Stimulated activated CD8-positive, alpha-beta memory T cell treated with anti-CD3 and anti-CD28 coated beads, Interleukin-4, amount 100 ng/mL, for 1 hour (primary cell): ENCODE results near the gene CASQ1.

Experiments used
- DNase-seq, 2 donors: peaks; one replicate each; pipeline ENCODE4 v3.0.0-alpha.2; 2020; ENCODE audit warnings: low read depth in 2 of 2, low spot score in 1 of 2

The CASQ1 gene

DNA sequence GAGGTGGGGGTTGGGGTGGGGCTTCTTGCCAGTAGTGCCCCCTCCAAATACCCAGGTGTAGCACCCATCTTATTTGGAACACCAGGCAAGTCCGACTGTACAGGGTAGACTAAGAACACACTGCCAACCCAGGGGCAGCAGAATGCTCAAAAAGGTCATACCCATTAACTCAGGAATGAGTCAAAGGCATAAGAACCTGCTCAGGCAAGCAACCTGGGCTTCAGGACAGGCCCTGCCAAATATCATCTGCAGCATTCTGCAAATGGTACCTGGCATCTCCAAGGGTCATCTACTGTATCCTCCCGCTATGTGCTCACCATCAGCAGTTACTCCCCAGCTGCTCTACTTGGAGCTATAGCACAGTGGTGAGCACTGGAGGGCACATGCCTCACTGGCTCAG lies 34.2 kb downstream of the CASQ1 start:
- no peak for DNase-seq

DNA sequence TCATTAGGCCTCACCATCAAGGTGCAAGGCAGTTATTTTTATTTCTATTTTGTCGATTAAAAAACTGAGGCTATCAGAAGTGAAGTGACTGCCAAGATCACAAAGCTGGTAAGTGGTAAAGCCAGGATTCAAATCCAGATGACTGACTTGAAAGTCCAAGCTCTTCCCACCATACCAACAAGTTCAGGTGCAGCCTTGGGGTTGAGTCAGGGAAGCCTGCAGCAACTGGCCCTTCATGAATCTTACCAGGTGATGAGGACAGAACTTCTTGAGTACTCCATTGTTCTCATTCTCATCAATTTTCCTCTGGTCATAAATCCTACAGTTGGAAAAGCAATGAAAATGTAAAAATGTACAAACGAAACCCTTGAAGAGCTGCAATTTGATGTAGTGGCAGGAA lies 35.0 kb downstream of the CASQ1 start:
- DNase-seq, result no peak

DNA sequence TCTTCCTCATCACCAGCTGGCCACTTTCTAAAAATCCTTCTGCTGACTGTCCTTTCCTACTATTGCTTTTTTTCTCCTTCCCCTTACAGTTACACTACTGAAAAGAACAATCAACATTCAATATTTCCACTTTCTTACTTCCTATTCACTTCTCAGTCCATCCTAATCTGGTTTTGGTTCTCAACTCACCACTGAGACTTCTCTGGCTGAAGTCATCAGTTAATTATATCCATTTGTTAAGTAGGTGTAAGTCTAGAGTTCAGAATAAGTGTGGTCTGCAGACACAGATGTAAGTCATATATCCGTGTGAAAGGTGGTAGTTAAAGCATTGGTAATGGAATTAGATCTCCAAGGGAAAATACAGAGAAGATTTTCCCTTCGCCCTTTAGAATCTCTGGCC lies 36.2 kb downstream of the CASQ1 start:
- no peak for DNase-seq

DNA sequence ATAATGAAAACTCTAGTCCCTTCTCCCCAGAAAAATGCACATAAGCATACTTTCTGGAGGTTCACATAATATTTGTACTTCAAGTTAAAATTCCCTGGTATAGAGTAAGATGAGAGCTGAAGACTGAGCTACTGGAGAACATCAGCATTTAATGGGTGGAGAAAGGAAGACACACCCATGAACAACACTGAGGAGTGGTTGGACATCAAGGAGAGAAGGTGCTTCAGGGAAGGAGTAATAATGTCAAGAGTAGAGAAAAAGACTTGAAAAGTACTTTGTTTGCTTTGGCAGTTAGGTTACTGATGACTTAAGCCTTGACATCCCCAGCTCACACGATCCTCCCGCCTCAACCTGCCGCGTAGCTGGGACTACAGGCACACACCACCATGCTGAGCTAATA lies 36.7 kb downstream of the CASQ1 start:
- no peak for DNase-seq

DNA sequence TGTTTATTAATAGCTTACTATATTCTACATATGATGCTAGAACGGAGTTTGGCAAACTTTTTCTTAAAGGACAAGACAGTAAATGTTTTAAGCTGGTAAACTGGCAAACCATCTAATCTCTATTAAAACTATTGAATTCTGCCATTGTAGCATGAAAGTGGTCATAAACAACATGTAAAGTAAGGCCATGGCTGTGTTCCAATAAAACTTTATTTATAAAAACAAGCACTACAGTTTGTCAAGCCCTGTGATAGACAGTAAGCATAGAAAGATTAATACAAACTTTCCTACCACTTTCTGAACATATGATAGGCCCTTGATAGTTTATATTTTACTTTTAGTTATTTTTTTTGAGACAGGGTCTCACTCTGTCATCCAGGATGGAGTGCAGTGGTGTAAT lies 37.2 kb downstream of the CASQ1 start:
- DNase-seq, result no peak

DNA sequence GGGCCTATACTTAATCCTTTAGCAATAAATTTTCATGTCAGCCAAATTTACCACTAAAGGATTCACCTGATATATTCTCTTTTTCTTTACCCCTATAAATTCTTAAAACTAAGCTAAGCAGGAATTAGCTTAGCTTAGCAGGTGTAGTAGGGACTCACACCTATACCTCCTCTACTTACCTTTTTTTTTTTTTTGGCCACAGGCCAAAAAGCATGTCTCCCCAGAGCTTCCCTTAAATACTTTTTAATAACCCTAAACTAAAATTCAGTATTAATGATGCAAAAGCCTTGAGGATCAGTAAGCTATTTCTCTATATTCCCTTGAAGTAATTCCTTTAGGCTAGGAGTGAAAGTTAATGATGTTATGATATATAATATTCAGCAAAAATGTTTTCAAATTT lies 38.1 kb downstream of the CASQ1 start:
- DNase-seq, result no peak

DNA sequence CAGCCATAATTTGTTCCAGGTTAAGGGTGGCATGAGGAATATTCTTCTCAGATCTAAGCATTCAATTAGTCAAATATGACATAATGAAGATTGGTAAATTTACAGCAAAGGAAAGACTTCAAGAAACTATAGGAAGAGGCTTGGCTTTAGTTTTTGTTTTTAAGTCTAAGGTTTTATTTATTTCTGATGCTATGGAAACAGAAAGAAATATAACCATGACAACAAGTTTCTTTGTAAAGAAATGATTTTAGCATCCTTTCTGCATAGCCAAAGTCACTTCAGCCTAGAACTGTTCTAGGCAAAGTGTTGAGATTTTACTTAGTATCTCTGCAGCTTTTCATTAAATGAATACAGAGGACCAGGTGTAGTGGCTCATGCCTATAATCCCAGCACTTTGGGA lies 42.5 kb downstream of the CASQ1 start:
- no peak for DNase-seq

DNA sequence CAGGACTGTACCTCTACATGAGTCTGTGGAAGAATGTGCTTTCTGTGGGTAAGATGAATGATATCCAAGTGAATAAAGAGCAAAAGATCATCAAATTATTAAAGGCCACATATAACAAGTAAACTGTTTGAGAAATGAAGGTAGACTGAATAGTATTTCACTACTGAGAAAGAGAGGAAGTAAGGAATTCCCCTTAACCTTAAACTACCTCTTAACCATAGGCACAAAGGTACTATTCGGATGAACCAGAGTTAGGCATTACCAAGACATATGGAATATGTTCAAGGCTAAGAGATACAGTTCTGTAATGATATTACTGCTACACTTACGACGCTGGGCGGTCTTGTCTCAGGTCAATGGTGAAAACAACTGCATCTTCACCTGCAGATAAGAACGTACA lies 46.4 kb downstream of the CASQ1 start:
- DNase-seq, result no peak

DNA sequence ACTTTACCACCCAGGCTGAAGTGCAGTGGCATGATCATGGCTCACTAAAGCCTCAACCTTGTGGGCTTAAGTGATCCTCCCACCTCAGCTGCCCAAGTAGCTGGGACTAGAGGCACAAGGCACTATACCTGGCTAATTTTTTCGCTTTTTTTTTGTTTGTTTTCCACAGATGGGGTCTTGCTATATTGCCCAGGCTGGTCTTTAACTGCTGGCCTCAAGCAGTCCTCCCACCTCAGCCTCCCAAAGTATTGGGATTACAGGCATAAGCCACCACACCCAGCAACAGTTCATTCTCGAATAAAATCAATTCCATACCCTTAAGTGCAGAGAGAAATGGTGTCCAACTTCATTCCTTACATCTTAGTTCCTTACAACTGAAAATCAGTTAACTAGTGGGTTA lies 47.2 kb downstream of the CASQ1 start:
- no peak for DNase-seq

DNA sequence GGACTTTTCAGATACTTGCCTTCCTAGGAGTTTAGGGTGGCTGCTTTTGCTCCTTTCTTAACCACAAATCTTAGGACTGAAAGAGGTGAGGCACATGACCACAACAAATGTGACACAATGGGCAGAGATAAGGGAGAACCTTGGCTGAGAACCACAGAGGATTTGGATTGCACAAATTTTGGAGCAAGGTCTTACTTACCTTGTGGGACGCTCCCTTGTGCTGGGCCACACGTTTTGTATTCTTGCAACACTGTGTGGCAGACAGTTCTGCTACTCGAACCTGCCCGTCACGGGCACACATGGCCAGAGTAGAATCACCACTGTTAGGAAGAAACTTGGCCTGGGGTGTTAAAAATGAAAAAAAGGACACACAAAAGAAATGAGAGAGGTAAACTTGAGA lies 48.0 kb downstream of the CASQ1 start:
- no peak for DNase-seq

DNA sequence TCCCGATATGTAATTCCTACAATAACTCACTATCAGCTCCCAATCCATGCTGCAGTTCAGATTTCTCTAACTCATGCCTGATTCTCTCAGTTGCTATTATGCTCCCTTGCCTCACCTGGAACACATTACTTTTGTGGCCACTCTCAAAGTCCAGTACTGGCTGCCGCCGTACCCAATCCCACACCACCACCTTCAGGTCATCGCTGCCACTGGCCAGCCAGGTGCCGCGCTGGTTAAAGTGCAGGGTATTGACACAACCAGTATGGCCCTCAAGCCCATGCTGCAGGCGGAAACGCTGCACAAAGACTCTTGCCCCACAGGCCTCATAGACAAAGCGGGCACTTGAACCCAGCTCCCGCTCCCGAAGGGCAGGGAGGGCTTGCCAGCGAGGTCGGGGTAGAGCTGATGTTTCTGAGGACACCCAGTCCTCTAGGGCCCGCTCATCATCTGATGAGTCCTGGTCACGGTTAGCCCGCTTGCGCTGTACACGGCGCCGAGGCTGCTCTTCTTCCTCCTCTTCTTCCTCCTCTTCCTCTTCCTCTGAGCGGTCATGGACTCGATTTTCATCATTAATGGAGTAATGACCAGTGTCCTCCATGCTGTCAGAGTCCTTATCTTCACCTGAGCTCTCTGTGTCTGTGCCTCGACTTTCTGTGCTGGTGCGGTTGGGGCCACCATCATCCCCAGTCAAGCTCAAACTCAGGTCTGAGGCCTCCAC lies 49.4 kb downstream of the CASQ1 start:
- DNase-seq, result no peak

DNA sequence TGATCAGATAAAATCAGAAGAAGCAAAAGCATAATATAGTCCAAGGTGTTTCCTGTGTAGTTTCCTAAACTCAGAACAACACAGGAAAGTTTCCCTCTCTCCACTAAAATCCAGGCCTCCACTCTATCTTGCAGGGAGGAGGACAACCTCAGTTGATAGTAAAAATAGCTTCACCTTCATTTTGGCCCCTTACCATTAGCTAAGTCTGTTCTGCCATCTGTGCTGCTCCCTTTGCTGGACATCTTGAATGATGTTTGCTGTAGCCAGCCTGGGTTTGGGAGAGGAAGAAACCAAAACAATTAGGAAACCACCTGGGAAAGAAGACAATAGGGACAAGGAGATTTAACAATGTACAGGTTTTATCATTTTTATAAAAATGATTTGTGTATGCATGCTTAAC lies 53.4 kb downstream of the CASQ1 start:
- no peak for DNase-seq

DNA sequence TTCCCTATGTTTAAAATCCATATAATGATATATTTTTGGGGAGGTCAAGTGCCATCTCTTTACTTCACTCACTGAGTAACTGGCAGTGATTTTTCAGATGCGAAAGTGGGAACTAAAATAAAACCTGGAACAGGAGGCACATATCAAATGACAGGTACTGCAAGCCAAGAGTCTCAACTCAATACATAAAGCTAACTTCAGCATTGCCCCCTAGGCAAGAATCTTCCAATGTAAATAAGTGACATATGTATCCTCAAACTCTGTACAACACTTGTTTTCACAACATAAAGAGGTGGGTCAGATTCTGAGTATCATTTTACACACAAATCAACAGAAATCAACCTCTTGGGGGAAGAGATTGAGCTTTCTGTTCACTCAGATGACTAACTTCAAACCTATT lies 53.8 kb downstream of the CASQ1 start:
- DNase-seq, result no peak

DNA sequence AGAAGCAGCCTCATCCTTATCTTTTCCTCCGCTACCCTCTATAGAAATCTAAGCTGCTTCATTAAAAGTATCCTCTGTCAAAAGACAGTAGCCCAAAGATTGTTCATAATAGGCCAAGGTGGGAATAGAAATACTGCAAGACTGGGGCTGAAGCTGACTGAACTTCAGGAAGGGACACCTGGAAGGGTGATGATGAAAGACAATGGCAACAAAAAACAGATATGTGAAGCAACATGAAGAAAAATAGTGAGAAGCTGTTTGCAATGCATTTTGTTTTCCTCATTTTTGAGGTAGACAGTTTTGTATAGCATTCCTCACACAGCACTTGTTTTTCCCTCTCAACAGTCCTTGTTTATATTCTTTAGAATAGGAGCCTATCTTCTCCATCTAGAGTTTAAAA lies 55.1 kb downstream of the CASQ1 start:
- DNase-seq, result no peak

DNA sequence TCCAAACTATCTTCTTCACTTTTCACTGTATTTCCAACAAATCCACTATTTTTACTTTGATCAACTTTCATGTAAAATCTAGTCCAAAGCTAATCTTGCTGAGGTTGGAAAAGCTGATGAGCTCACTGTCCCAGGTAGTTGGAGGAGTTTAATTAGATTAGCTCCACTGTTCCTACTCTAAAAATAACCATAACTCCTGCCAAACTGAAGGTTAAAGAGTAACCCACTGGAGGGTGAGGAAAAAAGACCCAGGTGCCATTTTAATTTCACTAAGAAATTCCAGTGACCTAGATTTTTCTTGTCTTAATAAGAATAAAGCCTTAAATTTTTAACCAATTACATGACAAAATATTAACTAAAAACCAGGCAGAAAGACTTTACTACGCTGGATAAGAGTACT lies 56.7 kb downstream of the CASQ1 start:
- no peak for DNase-seq

DNA sequence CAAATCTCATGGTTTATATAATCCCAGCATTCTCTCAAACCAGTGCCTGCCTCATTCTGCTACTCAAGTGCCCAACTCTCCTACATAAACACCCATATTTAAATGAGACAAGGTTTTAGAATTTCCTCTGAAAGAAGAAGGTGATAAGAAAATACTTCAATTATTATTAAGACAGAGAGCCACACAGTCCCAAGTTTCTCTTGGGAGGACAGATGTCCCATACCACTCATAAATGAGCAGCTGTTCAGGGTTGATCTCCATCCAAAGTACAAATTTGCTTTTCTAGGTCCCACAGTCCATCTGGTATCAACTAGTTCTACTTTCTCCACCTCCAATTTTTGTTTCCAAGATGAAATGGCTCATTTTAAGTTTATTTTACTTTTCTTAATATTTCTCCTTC lies 60.6 kb downstream of the CASQ1 start:
- DNase-seq, result no peak
